ENCODE results near the gene MYZAP.

DNA sequence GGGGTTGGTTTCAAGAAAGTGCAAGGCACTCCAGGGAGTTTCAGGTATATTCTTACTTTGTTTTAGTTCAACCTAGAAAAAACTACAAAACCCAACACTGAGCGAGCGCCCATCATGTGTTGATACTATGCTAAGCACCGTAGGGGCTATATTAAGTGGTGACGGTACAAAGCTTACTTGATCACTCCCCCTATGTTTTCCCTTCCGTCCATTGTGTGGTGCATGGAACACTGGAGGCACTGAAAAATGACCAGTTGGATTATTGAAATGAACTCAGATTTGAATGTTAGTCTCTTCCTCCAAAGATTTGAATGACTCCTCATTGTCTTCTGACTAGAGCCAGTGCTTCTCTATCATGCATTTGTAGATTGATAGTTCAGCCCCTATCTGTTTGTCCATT is 6.6 kb downstream of the MYZAP start:
- TF ChIP-seq EZH2 (IDR thresholded peaks at IDR 0.05), result no peak
- TF ChIP-seq CTCF (IDR thresholded peaks at IDR 0.05), result no peak
- no peak for TF ChIP-seq EZH2phosphoT487 (IDR thresholded peaks at IDR 0.05)

All from neural progenitor cell (in vitro differentiated cells).